HFFc6 (cell line): ENCODE results near the gene RNASE2. TPM values are rescaled to one million over a fixed set of nuclear protein-coding genes. Genes with fewer than 3 reads are reported as not detected.

Experiments used
- DNase-seq: peaks from one replicate; pipeline ENCODE4 v3.0.0-alpha.2; 2018
- H3K27ac Mint-ChIP-seq: 2 replicates; pipeline ENCODE4 v1.8.0; 2020; ENCODE audit warnings: mild to moderate bottlenecking, mixed read lengths
- H3K27me3 Mint-ChIP-seq: 2 replicates; pipeline ENCODE4 v1.8.0; 2021; ENCODE audit warnings: mild to moderate bottlenecking, moderate library complexity, mixed read lengths; ENCODE audit not compliant: insufficient read depth
- H3K36me3 Mint-ChIP-seq: 2 replicates; pipeline ENCODE4 v1.8.0; 2021; ENCODE audit warnings: low read depth, mixed read lengths
- H3K4me1 Mint-ChIP-seq: 2 replicates; pipeline ENCODE4 v1.8.0; 2020; ENCODE audit warnings: low read depth, mixed read lengths
- H3K4me3 Mint-ChIP-seq: 2 replicates; pipeline ENCODE4 v1.8.0; 2020; ENCODE audit warnings: mild to moderate bottlenecking, moderate library complexity, mixed read lengths
- H3K9me3 Mint-ChIP-seq: 2 replicates; pipeline ENCODE4 v1.8.0; 2020; ENCODE audit warnings: mild to moderate bottlenecking, mixed read lengths
- total RNA-seq, 6 experiments: library from RNA; stranded (reverse); fragmentation: NEBNext Ultra II Directional; extraction: Animal tissue kit (Norgen Biotek cat#: 25700); gene quantifications; 2 replicates in 1 of 6; 3 replicates in 5 of 6; pipeline ENCODE4 v1.2.3, GENCODE V29; 2021
- TF ChIP-seq, protein P1 (sequence below): fragments of 200-600 bp; sonication (generic); IDR thresholded peaks from 2 replicates; pipeline ENCODE4 v1.5.0; 2021; ENCODE audit warnings: antibody characterized with exemption, mild to moderate bottlenecking

Gene RNASE2
- total RNA-seq, 6 experiments from 2014 or later = not detected

DNA sequence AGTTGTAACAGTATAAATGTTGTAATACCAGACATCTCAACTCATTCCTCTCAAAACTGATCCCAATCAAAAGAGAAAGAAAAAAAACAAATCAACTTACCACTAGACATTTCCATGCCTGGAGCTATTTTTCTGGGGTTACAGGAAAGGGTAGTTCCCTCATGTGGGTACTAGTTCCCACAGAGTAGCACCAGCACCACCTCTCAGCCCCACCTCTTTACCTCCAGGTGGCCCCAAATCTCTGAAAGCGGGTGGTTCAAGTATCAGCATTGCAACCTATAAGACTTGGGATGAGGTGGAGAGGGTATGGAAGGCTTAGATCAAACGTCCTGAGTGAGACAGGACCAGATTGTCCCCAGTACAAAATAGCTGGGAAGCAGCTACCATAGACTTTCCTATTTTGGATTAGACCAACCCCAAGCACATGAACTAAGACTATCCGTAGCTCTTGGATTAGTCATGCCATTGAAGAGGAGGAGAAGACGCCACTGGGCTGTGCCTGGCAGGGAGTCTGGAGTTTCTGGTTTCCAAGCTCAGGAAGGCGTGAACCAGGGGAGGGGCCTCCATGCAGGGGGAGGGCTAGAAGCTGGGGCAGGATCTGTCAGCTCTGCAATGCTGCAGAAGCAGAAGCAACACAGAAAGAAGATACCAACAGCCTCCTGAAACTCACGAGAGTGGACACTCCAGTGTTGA, 43.5 kb downstream of the RNASE2 start, which contains the start of gene SLC39A2:
Gene SLC39A2 (plus strand): TSS at position 620 of the 693 bp plus-strand sequence. CDS start 154 bp downstream, outside the sequence.
- Mint-ChIP-seq H3K4me1 (peaks cover 21% of the 10 kb centered on the region), H3K9me3 (no peaks in the 10 kb centered on the region), H3K36me3 (peaks cover 21% of the 10 kb centered on the region), H3K4me3 (no peak within 1 kb of the TSS), H3K27me3 (no peaks in the 10 kb centered on the region), H3K27ac (peak within 1 kb of the TSS; percentile 59; the same call in 1 of the 2 replicates)
- DNase-seq = peak; percentile 73
- TF ChIP-seq, protein P1, sequence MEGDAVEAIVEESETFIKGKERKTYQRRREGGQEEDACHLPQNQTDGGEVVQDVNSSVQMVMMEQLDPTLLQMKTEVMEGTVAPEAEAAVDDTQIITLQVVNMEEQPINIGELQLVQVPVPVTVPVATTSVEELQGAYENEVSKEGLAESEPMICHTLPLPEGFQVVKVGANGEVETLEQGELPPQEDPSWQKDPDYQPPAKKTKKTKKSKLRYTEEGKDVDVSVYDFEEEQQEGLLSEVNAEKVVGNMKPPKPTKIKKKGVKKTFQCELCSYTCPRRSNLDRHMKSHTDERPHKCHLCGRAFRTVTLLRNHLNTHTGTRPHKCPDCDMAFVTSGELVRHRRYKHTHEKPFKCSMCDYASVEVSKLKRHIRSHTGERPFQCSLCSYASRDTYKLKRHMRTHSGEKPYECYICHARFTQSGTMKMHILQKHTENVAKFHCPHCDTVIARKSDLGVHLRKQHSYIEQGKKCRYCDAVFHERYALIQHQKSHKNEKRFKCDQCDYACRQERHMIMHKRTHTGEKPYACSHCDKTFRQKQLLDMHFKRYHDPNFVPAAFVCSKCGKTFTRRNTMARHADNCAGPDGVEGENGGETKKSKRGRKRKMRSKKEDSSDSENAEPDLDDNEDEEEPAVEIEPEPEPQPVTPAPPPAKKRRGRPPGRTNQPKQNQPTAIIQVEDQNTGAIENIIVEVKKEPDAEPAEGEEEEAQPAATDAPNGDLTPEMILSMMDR = no peak

DNA sequence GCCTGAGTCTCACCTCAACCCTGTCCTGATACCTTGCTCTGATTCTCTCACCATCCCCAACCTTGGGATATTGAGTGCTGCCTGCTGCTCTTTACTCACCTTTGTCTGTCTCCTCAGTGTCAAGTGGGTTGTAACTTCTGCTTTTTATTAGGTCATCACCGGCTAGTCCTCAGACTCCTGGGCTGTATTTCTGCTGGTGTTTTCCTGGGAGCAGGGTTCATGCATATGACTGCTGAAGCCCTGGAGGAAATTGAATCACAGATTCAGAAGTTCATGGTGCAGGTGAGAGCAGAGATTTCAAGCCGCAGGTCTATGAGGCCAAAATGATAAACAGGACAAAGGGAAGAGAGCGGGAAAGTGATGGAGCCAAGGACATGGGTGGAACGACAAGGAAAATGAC, 44.3 kb downstream of the RNASE2 start:
- TF ChIP-seq, protein P1 = no peak
- Mint-ChIP-seq H3K9me3 (no peaks in the 10 kb centered on the region), H3K27me3 (no peaks in the 10 kb centered on the region), H3K27ac (no peak overlapping the region), H3K36me3 (peaks cover 14% of the 10 kb centered on the region), H3K4me3 (no peak overlapping the region), H3K4me1 (peaks cover 21% of the 10 kb centered on the region)
- DNase-seq = no peak

DNA sequence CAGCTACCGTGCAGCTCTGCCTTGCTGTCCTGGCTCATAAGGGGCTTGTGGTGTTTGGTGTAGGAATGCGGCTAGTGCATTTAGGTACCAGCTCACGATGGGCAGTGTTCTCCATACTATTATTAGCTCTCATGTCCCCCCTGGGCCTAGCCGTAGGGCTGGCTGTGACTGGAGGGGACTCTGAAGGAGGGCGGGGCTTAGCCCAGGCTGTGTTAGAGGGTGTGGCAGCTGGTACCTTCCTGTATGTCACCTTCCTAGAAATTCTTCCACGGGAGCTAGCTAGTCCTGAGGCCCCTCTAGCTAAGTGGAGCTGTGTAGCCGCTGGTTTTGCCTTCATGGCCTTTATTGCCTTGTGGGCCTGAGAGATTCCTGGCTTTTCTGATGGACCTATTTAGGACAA, 45.9 kb downstream of the RNASE2 start:
- H3K9me3 Mint-ChIP-seq = no peaks in the 10 kb centered on the region
- TF ChIP-seq, protein P1 = no peak
- no peak for DNase-seq
- H3K27me3 Mint-ChIP-seq = no peaks in the 10 kb centered on the region
- peaks cover 21% of the 10 kb centered on the region for H3K4me1 Mint-ChIP-seq
- H3K4me3 Mint-ChIP-seq = no peak overlapping the region
- no peak overlapping the region for H3K27ac Mint-ChIP-seq
- peaks cover 4% of the 10 kb centered on the region; the same call in 1 of the 2 replicates for H3K36me3 Mint-ChIP-seq

DNA sequence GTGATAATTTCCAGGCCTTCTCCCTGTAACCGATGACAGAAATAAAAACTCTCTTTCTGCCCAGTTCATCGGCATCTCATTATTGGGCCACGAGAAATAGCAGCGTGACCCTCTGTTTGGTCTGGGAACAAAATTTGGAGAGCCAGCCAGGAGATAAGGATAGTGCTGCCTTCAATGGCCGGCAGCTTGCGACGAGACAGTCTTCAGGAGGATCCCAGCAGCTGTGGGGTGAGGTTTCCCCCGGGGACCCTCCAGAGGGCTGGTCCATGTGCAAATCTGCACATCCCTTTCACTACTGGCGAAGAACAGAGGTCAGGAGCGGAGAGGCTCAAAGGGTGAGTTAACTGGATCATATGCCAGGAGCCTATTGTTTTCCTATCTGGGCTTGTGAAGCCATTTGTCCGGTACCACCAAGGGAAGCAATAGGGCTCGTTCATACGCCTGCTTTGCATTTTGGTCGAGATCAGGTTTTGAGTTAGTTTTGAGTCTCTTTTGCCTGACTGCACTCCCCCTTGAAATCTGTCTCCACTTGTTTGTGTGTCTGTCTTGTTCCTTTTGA, 48.6 kb downstream of the RNASE2 start:
- H3K27ac Mint-ChIP-seq = no peak overlapping the region
- no peaks in the 10 kb centered on the region for H3K36me3 Mint-ChIP-seq
- H3K4me3 Mint-ChIP-seq = no peak overlapping the region
- no peaks in the 10 kb centered on the region for H3K27me3 Mint-ChIP-seq
- TF ChIP-seq, protein P1 = no peak
- DNase-seq = no peak
- H3K4me1 Mint-ChIP-seq = peaks cover 10% of the 10 kb centered on the region
- H3K9me3 Mint-ChIP-seq = no peaks in the 10 kb centered on the region

Other genes starting within 250 kb of the RNASE2 start
- not detected for gene EDDM3A, start 209.6 kb upstream of the RNASE2 start, total RNA-seq
- gene EDDM3B, start 187.1 kb upstream of the RNASE2 start, total RNA-seq = not detected
- not detected for gene RNASE6, start 174.2 kb upstream of the RNASE2 start, total RNA-seq
- gene RNASE1, start 152.6 kb upstream of the RNASE2 start, total RNA-seq = not detected
- not detected for gene RNASE3, start 64.1 kb upstream of the RNASE2 start, total RNA-seq
- gene METTL17, start 34.5 kb downstream of the RNASE2 start, total RNA-seq = 10 to 100 TPM; 29.3 to 34.0 (median 32.7) TPM
- gene SLC39A2, start 43.8 kb downstream of the RNASE2 start, total RNA-seq = under 1 TPM in 1 of 6 experiments, not detected in 5; 0.15 TPM
- under 1 TPM in 4 of 6 experiments, not detected in 2; 0.11 to 0.31 (median 0.23) TPM for gene NDRG2, start 69.6 kb downstream of the RNASE2 start, total RNA-seq
- not detected for gene TPPP2, start 74.7 kb downstream of the RNASE2 start, total RNA-seq
- gene RNASE13, start 79.3 kb downstream of the RNASE2 start, total RNA-seq = not detected
- gene RNASE7, start 86.9 kb downstream of the RNASE2 start, total RNA-seq = not detected
- not detected for gene RNASE8, start 102.3 kb downstream of the RNASE2 start, total RNA-seq
- gene ARHGEF40, start 114.8 kb downstream of the RNASE2 start, total RNA-seq = 10 to 100 TPM; 30.4 to 43.0 (median 40.8) TPM
- gene ZNF219, start 143.2 kb downstream of the RNASE2 start, total RNA-seq = 10 to 100 TPM in 2 of 6 experiments, 1 to 10 TPM in 4; 5.3 to 11.2 (median 6.6) TPM
- gene TMEM253, start 145.6 kb downstream of the RNASE2 start, total RNA-seq = under 1 TPM in 2 of 6 experiments, not detected in 4; 0.18 to 0.35 TPM
- not detected for gene OR5AU1, start 200.6 kb downstream of the RNASE2 start, total RNA-seq